Measurements from ENCODE around the gene SIGLEC15.
"Not testable (repeated sequence)": the region's sequence is repeated elsewhere in the genome, so short reads cannot be mapped to it uniquely, and the experiment has no call there.

The SIGLEC15 gene, protein sequence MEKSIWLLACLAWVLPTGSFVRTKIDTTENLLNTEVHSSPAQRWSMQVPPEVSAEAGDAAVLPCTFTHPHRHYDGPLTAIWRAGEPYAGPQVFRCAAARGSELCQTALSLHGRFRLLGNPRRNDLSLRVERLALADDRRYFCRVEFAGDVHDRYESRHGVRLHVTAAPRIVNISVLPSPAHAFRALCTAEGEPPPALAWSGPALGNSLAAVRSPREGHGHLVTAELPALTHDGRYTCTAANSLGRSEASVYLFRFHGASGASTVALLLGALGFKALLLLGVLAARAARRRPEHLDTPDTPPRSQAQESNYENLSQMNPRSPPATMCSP

DNA sequence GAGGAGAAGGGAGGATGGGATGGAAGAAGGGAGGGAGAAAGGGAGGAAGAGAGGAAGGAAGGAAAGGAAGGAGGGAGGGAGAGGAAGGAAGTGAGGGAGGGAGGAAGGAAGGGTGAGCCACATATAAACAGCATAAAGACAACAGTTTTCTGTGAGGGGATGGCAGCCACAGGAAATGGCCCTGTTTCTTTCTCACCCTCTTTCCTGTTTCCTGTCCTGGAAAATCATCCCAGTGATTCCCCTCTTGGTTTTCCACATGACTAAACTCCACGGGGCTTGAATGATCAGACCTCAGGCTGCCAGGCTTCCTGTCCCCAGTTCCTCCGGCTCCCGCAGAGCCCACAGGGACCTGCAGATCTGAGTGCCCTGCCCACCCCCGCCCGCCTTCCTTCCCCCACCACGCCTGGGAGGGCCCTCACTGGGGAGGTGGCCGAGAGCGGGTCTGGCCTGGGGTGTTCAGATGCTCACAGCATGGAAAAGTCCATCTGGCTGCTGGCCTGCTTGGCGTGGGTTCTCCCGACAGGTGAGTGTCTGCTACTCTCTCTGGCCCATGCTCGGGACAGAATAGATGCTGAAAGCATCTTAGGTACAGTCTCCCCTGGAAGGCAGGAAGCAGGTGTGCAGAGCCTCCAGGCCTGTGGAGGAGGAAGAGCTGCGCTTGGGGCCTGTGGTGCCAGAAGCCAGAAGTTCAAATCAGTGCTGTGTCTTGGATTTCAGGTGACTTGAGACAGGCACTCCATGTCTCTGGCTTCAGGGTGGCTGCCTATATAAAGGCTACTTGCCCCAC is at the start of gene SIGLEC15:
Gene SIGLEC15 (plus strand): TSS at position 418 of the 787 bp plus-strand sequence. CDS start 54 bp downstream, at position 472.
- DNase-seq = no peak

DNA sequence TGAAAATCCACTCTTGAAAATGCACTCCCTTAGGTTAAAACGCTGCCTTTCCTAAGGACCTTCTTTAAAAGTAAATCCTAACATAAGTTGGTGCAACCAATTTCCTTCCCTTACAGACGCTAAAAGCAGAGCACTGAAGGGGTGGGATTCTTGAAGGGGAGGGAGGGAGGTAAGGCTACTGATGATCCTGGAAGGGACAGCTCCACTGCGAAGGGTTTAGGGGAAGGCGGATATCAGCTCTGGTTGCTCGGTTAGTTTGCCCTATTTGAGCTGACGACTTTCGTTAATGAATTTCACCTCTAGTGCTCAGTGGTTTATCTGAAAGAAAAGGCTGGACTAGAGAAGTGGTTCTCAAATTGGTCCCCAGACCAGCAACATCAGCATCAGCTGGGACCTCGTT is 49.7 kb upstream of the SIGLEC15 start:
- no peak for DNase-seq

DNA sequence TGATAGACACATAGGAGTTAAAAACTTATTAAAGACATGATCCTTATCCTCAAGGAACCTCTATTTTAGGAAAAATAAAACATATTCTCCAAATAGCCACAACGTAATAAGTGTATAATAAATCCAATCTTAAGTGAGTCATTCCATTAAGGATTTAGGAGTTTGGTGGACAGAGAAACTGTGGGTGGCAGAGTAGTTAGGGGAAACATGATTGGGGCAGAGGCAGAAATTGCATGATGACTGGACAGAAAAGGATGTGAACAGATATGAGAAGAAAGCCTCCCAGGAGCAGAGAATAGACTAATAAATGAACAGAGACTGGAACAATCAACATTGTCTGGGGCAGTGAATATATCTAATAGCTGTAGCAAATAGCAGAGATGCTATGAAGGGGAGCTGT is 48.1 kb upstream of the SIGLEC15 start:
- no peak for DNase-seq

DNA sequence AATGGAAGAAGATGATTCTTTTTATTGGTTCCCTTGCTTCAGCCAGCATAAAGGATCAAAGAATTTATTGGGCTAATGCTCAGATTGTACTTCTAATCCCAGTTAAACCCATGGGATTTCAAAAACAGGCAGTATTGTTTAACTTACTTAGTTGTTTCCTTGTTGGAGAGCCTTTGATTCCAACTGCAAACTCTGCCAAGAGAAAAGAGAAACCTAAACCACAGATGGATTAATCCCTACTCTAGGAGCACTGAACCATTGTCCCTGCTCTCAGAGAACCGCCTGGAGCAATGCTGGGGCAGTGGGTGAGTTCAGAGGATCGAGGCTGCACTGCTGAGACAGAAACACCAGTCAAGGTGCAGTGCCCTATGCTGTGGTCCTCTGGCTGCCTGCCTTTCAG is 44.9 kb upstream of the SIGLEC15 start:
- DNase-seq = no peak

- no peak for DNase-seq
These were observed 42.8 kb upstream of the SIGLEC15 start for GRCh38 chr18:45782662-45783061.

DNA sequence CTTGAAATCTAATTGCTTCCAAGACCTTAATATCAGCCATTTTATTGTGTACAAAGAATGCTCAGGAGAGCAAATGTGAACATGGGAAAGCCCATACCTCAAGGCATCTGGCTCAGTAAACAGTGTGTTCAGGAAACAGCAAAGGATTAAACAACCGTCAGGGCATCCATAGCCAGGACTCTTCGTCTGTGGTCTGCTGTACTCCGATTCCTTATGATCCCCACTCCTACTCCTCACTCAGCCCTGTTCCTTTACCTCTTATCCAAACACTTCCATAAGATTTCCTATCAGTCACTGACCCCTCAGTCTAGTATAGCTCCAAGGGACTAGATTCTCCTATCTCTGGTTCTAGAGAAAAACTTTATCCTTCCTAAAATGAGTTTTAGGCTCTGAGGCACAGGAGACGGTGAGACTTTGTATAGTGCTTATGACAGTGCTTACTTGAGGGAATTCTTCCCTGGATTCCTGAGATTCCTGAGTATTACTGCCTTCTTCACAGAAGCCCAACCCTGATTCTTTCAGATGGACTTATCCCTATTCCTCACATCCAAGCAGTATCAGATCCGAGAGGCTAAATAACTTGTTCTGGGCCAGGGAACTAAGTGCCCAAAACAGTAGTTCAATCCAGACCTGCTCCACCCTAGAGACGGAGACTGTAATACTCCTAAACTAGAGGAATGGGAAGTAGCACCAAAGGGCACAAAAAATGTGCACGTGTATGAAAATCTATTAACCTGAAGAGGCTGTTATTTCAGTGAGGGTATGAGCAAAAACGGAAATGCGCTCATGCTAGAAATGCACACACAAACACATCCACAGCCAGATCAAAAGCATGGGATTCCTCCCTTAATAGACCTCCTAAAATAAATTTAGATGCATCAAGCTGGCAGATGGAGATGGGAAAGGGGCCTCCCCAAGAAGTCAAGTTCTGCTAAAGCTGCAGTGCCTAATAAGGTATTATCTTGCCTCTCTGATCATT is 42.1 kb upstream of the SIGLEC15 start:
- no peak for DNase-seq

DNA sequence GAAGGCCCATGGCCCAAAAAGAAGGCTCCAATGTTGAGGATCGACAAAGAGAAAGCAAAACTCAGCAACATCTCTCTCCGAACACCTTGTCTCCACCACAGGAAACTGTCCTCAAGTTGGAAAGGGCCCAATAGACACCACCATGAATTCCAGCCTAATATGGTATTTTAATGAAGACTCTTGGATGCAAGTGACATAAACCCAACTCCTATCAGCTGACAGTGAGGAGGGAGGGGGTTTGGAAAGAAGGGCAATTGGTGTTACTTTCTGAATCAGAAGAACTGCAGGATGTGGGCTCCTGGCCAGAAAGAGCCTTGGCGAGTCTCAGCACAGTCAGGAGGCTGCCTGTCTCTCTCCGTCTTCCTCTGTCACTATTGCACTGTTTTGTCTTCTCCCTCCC is 40.3 kb upstream of the SIGLEC15 start:
- DNase-seq = no peak

GRCh38 chr18:45786941-45787340 is 38.5 kb upstream of the SIGLEC15 start:
- no peak for DNase-seq

GRCh38 chr18:45787346-45787745 is 38.1 kb upstream of the SIGLEC15 start:
- DNase-seq = no peak

- no peak for DNase-seq
These were observed 36.6 kb upstream of the SIGLEC15 start for GRCh38 chr18:45788861-45789260.

DNA sequence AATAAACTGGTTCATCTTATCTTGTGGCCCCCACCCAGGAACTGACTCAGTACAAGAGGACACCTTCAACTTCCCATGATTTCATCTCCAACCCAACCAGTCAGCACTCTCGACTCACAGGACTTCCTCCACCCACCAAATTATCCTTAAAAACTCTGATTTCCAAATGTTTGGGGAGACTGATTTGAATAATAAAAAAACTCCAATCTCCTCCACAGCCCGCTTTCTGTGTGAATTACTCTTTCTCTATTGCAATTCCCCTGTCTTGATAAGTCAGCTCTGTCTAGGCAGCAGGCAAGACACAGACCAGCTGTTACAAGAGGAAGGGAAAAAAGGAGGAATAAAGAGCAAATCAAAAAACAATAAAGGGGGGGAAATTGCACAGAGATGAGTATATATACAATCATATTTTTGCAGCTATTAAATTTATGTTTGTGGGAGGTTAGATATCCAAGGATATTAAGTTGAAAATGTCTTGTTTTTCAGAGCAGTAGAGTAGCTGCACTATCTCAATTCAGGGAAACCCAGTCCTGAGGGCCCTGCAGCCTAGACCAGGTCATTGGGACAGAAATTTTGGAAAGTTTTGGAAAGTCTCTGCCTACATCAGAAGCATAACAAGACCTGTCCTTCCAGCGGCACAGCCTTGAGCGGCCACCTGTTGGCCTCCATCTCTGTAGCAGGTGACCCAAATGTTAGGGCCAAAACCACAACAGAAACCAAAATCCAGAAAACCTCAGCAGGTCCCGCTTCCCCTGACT is 32.8 kb upstream of the SIGLEC15 start:
- no peak for DNase-seq

DNA sequence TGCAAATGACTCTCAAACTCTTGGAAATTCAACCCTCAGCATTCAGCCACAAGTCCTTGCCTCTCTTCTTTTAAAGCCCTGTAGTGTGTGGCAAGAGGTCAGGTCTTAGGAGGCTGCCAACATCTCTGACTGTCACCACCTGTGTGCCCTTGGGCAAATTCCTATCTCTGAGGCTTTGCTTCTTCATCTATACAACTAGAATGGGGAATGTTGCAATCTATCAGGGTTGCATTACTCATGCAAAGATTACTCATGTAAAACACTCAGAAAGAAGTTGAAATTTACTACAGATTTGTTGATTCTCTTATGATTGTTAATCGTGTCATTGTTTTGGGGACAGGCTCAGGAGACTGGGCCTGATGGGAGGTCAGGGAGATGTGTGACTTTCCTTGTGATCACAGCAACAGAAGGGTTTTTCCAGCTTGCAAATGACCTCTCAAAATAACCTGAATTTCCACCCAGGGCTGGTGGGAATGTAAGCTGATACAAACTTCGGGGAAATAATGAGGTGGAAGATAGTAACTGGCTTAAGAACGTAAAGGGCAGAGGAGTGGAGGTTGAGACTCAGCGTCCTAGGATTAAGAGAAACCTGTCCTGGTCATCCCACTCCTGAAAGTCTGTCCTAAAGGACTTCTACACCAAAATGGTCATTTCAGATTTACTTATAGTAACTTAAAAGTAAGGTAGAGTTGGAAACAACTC is 32.1 kb upstream of the SIGLEC15 start:
- no peak for DNase-seq

- DNase-seq = no peak
These were observed 24.0 kb upstream of the SIGLEC15 start for GRCh38 chr18:45801416-45802004.

GRCh38 chr18:45802814-45803492 is 22.5 kb upstream of the SIGLEC15 start:
- no peak for DNase-seq

DNA sequence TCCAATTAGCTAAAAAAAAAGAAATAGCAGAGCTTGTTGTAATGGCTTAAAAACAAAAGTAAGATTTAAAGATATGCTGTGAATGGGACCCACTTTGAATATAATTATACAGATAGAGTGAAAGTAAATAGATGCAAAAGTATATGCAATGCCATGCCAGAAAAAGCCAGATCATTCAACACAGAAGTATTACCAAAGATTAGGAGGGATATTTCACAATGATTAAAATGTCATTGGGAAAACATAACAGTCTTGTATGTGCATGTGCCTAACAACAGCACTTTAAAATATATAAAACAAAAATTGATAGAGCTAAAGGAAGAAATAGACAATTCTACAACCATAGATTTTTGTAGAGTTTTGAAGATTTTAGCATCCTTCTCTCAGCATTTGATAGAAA is 19.9 kb upstream of the SIGLEC15 start:
- DNase-seq = no peak

- no peak for DNase-seq
These were observed 19.2 kb upstream of the SIGLEC15 start for GRCh38 chr18:45806226-45806625.

DNA sequence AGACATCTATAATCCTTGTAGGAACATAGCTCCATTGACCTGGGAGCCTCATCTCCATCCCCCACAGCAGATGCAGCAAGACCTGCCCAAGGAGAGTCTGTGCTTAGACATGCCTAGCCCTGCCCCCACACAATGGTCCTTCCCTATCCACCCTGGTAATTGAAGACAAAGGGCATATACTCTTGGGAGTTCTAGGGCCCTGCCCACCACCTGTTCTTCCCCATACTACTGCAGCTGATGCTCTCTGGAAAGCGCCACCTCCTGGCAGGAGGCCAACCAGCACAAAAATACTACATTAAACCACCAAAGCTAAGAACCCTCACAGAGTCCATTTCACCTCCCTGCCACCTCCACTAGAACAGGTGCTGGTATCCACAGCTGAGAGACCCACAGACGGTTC is 18.3 kb upstream of the SIGLEC15 start:
- not testable (repeated sequence) for DNase-seq

GRCh38 chr18:45814733-45815132 is 10.7 kb upstream of the SIGLEC15 start:
- DNase-seq = not testable (repeated sequence)

DNA sequence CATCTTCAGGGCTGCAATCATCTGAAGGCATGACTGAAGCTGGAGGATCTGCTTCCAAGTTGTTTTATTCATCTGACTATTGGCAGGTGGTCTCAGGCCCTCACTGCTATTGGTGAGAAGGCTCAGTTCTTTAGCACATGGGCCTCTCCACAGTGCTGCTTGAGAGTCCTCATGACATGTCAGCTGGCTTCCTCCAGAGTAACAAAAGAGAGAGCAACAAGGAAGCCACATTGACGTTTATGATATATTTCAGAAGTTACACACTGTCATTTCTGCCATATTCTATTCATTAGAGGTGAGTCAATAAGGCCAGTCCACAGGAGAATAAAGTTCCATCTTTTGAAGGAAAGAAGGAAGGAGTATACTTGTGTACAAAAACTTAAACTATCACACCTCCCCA is 7.9 kb upstream of the SIGLEC15 start:
- DNase-seq = no peak

DNA sequence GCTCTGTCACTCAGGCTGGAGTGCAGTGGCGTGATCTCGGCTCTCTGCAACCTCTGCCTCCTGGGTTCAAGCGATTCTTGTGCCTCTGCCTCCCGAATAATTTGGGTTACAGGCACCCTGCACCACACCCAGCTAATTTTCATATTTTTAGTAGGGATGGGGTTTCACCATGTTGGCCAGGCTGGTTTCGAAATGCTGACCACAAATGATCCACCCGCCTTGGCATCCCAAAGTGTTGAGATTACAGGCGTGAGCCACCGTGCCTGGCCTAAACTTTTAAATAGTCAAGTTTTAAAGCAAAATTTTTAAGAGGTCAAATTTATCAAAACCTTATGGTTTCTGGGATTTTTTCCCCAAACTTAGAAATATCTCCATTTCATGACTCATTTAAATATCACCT is 6.7 kb upstream of the SIGLEC15 start:
- DNase-seq = not testable (repeated sequence)
